ENCODE data around the gene PRSS38. TPM values are rescaled to one million over a fixed set of nuclear protein-coding genes. Genes with fewer than 3 reads are reported as not detected.

The PRSS38 gene
- total and polyA plus RNA-seq, 2 donors (not counting 1 experiment from before 2014, with no cell fraction given): not detected

DNA sequence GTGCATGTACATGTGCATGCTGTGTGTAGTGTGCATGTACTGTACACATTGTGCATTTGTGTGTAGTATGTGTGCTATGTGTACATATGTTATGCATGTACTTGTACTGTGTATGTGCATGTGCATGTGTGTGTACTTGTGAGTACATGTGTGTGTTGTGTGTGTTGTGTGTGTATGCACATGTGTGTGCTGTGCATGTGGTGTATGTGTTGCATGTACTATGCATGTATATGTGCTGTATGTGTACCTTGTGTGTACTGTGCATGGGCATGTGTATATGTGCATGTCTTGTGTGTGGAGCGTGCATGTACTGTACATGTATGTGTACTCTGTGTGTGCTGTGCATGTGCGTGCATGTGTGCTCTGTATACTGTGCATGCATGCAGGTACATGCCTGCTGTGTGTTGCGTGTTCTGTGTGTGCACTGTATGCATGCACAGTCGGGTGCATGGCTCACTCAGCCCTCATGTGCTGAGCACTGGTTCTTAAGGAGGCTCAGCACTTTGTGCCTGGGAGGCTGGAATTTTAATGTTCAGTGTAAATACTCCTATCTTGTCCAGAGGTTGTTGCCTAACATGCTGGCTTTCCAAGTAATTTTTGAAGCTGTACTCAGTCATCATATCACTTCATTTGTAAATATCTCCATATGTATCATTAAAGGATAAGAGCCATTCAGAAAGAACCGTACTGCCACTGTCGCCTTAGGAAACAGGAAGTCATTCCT is 47.9 kb upstream of the PRSS38 start:
- no peak overlapping the region for H3K4me2 ChIP-seq (ENCODE audit: extremely low read depth, insufficient read depth, low read length)
- no peaks in the 10 kb centered on the region for H3K9me3 ChIP-seq (ENCODE audit: control insufficient read depth, insufficient read depth, low read depth, low read length)
- H3K9ac ChIP-seq (ENCODE audit: insufficient read depth, low read length): no peak overlapping the region
- peaks cover 11% of the 10 kb centered on the region for H3K4me1 ChIP-seq (ENCODE audit: control insufficient read depth, extremely low read depth, insufficient read depth, low read length)
- H3K27ac ChIP-seq (ENCODE audit: insufficient read depth, low read length): no peak overlapping the region
- peaks cover 13% of the 10 kb centered on the region for H3K36me3 ChIP-seq (ENCODE audit: control insufficient read depth, insufficient read depth, low read length)
- no peak overlapping the region for H3K4me3 ChIP-seq (replicated peaks in 1 of 4; ENCODE audit: control extremely low read depth in 1 of 4, insufficient read depth in 1 of 4, low read depth in 3 of 4, low read length in 4 of 4)
- no peak for DNase-seq (ENCODE audit: low read depth in 2 of 2)
- H2AFZ ChIP-seq (ENCODE audit: low read length): no peak overlapping the region
- no peaks in the 10 kb centered on the region for H4K20me1 ChIP-seq (ENCODE audit: control insufficient read depth, extremely low read depth, insufficient read depth, low read length)
- H3K27me3 ChIP-seq (ENCODE audit: control insufficient read depth, insufficient read depth, low read length): no peaks in the 10 kb centered on the region
- no peaks in the 10 kb centered on the region for H3K79me2 ChIP-seq (ENCODE audit: control insufficient read depth, insufficient read depth, low read length)
- TF ChIP-seq, protein P1, sequence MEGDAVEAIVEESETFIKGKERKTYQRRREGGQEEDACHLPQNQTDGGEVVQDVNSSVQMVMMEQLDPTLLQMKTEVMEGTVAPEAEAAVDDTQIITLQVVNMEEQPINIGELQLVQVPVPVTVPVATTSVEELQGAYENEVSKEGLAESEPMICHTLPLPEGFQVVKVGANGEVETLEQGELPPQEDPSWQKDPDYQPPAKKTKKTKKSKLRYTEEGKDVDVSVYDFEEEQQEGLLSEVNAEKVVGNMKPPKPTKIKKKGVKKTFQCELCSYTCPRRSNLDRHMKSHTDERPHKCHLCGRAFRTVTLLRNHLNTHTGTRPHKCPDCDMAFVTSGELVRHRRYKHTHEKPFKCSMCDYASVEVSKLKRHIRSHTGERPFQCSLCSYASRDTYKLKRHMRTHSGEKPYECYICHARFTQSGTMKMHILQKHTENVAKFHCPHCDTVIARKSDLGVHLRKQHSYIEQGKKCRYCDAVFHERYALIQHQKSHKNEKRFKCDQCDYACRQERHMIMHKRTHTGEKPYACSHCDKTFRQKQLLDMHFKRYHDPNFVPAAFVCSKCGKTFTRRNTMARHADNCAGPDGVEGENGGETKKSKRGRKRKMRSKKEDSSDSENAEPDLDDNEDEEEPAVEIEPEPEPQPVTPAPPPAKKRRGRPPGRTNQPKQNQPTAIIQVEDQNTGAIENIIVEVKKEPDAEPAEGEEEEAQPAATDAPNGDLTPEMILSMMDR (conservative IDR thresholded peaks at IDR 0.05 in 1 of 2, IDR thresholded peaks at IDR 0.05 in 1 of 2; ENCODE audit: low read depth in 1 of 2, low read length in 2 of 2): no peak
- no peak for TF ChIP-seq EZH2 (IDR thresholded peaks at IDR 0.05; ENCODE audit: low read length, missing control alignments)

DNA sequence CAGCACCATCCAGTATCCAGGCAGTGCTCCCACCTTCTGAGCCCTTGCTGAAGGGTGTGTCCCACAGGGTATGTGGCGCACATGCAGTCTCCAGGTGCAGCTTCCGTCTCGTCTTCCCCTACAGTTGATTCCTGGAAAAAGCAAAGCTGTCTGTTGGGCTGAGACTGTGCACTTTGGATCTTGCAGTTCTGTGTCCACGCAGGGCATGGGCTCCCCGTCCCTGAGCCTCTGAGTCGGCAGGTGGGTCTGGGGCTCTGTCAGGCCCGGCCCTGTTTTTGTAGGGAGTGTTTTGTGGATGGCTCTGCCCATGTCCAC is 47.4 kb upstream of the PRSS38 start:
- no peak overlapping the region for H3K9ac ChIP-seq (ENCODE audit: insufficient read depth, low read length)

DNA sequence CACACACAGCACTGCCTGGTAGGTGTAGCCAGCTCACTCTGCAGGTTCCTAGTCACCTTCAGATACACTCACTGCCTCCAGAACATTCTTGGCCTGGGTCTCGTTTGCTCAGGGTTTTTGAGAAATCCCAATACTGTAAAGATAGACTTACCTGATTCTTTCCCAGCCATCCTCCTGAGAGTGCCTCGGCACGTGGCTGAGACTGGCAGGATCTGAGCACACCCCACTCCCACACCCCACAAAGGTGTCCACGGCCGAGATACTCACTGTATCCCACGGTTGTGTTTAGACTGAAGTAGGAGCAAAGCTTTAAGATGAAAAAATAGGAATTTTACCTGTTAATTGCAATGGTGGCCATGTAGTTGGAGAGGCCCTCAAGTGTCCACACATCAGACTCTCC is 46.8 kb upstream of the PRSS38 start:
- no peak overlapping the region for H3K4me3 ChIP-seq (replicated peaks in 1 of 4; ENCODE audit: control extremely low read depth in 1 of 4, insufficient read depth in 1 of 4, low read depth in 3 of 4, low read length in 4 of 4)
- DNase-seq (ENCODE audit: low read depth in 2 of 2): no peak
- H3K9me3 ChIP-seq (ENCODE audit: control insufficient read depth, insufficient read depth, low read depth, low read length): no peaks in the 10 kb centered on the region
- H3K27ac ChIP-seq (ENCODE audit: insufficient read depth, low read length): no peak overlapping the region
- peaks cover 3% of the 10 kb centered on the region for H3K4me1 ChIP-seq (ENCODE audit: control insufficient read depth, extremely low read depth, insufficient read depth, low read length)
- peaks cover 13% of the 10 kb centered on the region for H3K36me3 ChIP-seq (ENCODE audit: control insufficient read depth, insufficient read depth, low read length)
- H3K9ac ChIP-seq (ENCODE audit: insufficient read depth, low read length): no peak overlapping the region
- H3K79me2 ChIP-seq (ENCODE audit: control insufficient read depth, insufficient read depth, low read length): no peaks in the 10 kb centered on the region
- no peaks in the 10 kb centered on the region for H4K20me1 ChIP-seq (ENCODE audit: control insufficient read depth, extremely low read depth, insufficient read depth, low read length)
- no peaks in the 10 kb centered on the region for H3K27me3 ChIP-seq (ENCODE audit: control insufficient read depth, insufficient read depth, low read length)
- TF ChIP-seq, protein P1 (conservative IDR thresholded peaks at IDR 0.05 in 1 of 2, IDR thresholded peaks at IDR 0.05 in 1 of 2; ENCODE audit: low read depth in 1 of 2, low read length in 2 of 2): no peak
- no peak for TF ChIP-seq EZH2 (IDR thresholded peaks at IDR 0.05; ENCODE audit: low read length, missing control alignments)
- no peak overlapping the region for H2AFZ ChIP-seq (ENCODE audit: low read length)
- no peak overlapping the region for H3K4me2 ChIP-seq (ENCODE audit: extremely low read depth, insufficient read depth, low read length)

More for the DNA sequence above, 47.4 kb upstream of the PRSS38 start:
- Histone ChIP-seq H3K4me2 (ENCODE audit: extremely low read depth, insufficient read depth, low read length) (no peak overlapping the region), H3K79me2 (ENCODE audit: control insufficient read depth, insufficient read depth, low read length) (no peaks in the 10 kb centered on the region), H3K36me3 (ENCODE audit: control insufficient read depth, insufficient read depth, low read length) (peaks cover 13% of the 10 kb centered on the region), H3K4me3 (replicated peaks in 1 of 4; ENCODE audit: control extremely low read depth in 1 of 4, insufficient read depth in 1 of 4, low read depth in 3 of 4, low read length in 4 of 4) (no peak overlapping the region), H3K27me3 (ENCODE audit: control insufficient read depth, insufficient read depth, low read length) (no peaks in the 10 kb centered on the region), H3K4me1 (ENCODE audit: control insufficient read depth, extremely low read depth, insufficient read depth, low read length) (peaks cover 8% of the 10 kb centered on the region), H4K20me1 (ENCODE audit: control insufficient read depth, extremely low read depth, insufficient read depth, low read length) (no peaks in the 10 kb centered on the region), H2AFZ (ENCODE audit: low read length) (no peak overlapping the region), H3K9me3 (ENCODE audit: control insufficient read depth, insufficient read depth, low read depth, low read length) (no peaks in the 10 kb centered on the region), H3K27ac (ENCODE audit: insufficient read depth, low read length) (no peak overlapping the region)
- no peak for DNase-seq (ENCODE audit: low read depth in 2 of 2)
- TF ChIP-seq, protein P1 (conservative IDR thresholded peaks at IDR 0.05 in 1 of 2, IDR thresholded peaks at IDR 0.05 in 1 of 2; ENCODE audit: low read depth in 1 of 2, low read length in 2 of 2): no peak
- no peak for TF ChIP-seq EZH2 (IDR thresholded peaks at IDR 0.05; ENCODE audit: low read length, missing control alignments)

All from fibroblast of lung (primary cell).